H9 (cell line): ENCODE measurements around the gene RNF31. TPM values are rescaled to one million over a fixed set of nuclear protein-coding genes. Genes with fewer than 3 reads are reported as not detected.

Experiments used
- DNase-seq: peaks from one replicate; pipeline ENCODE4 v3.0.0-alpha.2; 2017
- H2AFZ ChIP-seq: one replicate; pipeline ENCODE4 v1.6.1; 2013; ENCODE audit warnings: mild to moderate bottlenecking, low read length, control low read depth, moderate library complexity
- H2AK5ac ChIP-seq: 2 replicates; pipeline ENCODE4 v1.6.1; 2013; ENCODE audit warnings: low read length, control low read depth, mixed read lengths; ENCODE audit not compliant: insufficient read length
- H2BK120ac ChIP-seq: one replicate; pipeline ENCODE4 v1.6.1; 2013; ENCODE audit warnings: low read depth, mild to moderate bottlenecking, low read length, control low read depth, inconsistent platforms; ENCODE audit not compliant: poor library complexity, severe bottlenecking
- H2BK12ac ChIP-seq: 2 replicates; pipeline ENCODE4 v1.6.1; 2013; ENCODE audit warnings: low read length, control low read depth, mixed read lengths, low read depth; ENCODE audit not compliant: insufficient read length
- H2BK15ac ChIP-seq: 2 replicates; pipeline ENCODE4 v1.6.1; 2013; ENCODE audit warnings: low read depth, low read length, control low read depth
- H2BK20ac ChIP-seq: one replicate; pipeline ENCODE4 v1.6.1; 2013; ENCODE audit warnings: low read depth, mild to moderate bottlenecking, low read length, control low read depth, inconsistent platforms; ENCODE audit not compliant: poor library complexity, severe bottlenecking
- H2BK5ac ChIP-seq: 2 replicates; pipeline ENCODE4 v1.6.1; 2013; ENCODE audit warnings: low read length, control low read depth, mixed read lengths; ENCODE audit not compliant: insufficient read length
- H3K14ac ChIP-seq: 2 replicates; pipeline ENCODE4 v1.6.1; 2013; ENCODE audit warnings: low read length, control low read depth; ENCODE audit not compliant: insufficient read depth
- H3K18ac ChIP-seq: 2 replicates; pipeline ENCODE4 v1.6.1; 2013; ENCODE audit warnings: low read depth, mild to moderate bottlenecking, mixed read lengths, low read length, control low read depth; ENCODE audit not compliant: insufficient read length
- H3K23ac ChIP-seq: 2 replicates; pipeline ENCODE4 v1.6.1; 2013; ENCODE audit warnings: low read length, control low read depth, mixed read lengths, low read depth; ENCODE audit not compliant: insufficient read length
- H3K23me2 ChIP-seq: 2 replicates; pipeline ENCODE4 v1.6.1; 2013; ENCODE audit warnings: low read depth, mild to moderate bottlenecking, mixed read lengths, low read length, control low read depth; ENCODE audit not compliant: insufficient read length, poor library complexity, severe bottlenecking
- H3K27ac ChIP-seq: 2 replicates; pipeline ENCODE4 v1.5.1; 2013; ENCODE audit warnings: low read length, control low read depth, mixed read lengths, low read depth; ENCODE audit not compliant: insufficient read length
- H3K27me3 ChIP-seq: 2 replicates; pipeline ENCODE4 v1.6.1; 2013; ENCODE audit warnings: low read length, control low read depth, inconsistent platforms; ENCODE audit not compliant: insufficient read depth
- H3K4ac ChIP-seq: 2 replicates; pipeline ENCODE4 v1.6.1; 2013; ENCODE audit warnings: low read depth, mild to moderate bottlenecking, control low read depth, inconsistent platforms, low read length, moderate library complexity
- H3K4me1 ChIP-seq: 2 replicates; pipeline ENCODE4 v1.6.1; 2013; ENCODE audit warnings: low read length, control low read depth, inconsistent platforms; ENCODE audit not compliant: insufficient read depth
- H3K4me2 ChIP-seq: 2 replicates; pipeline ENCODE4 v1.6.1; 2013; ENCODE audit warnings: low read length, control low read depth, mixed read lengths; ENCODE audit not compliant: insufficient read length, insufficient read depth
- H3K56ac ChIP-seq: 2 replicates; pipeline ENCODE4 v1.6.1; 2013; ENCODE audit warnings: low read depth, mild to moderate bottlenecking, mixed read lengths, low read length, control low read depth; ENCODE audit not compliant: insufficient read length
- H3K79me1 ChIP-seq: 2 replicates; pipeline ENCODE4 v1.6.1; 2013; ENCODE audit warnings: low read depth, mild to moderate bottlenecking, moderate library complexity, low read length, control low read depth, inconsistent platforms; ENCODE audit not compliant: insufficient read depth, poor library complexity, severe bottlenecking
- H3K79me2 ChIP-seq: 2 replicates; pipeline ENCODE4 v1.6.1; 2013; ENCODE audit warnings: low read length, control low read depth, inconsistent platforms; ENCODE audit not compliant: insufficient read depth
- H3K9ac ChIP-seq: 2 replicates; pipeline ENCODE4 v1.6.1; 2013; ENCODE audit warnings: low read length, control low read depth, mixed read lengths; ENCODE audit not compliant: insufficient read length; ENCODE audit errors: extremely low read depth
- H3K9me3 ChIP-seq: one replicate; pipeline ENCODE4 v1.6.1; 2013; ENCODE audit warnings: low read depth, low read length, inconsistent platforms; ENCODE audit not compliant: control insufficient read depth
- H3T11ph ChIP-seq: one replicate; pipeline ENCODE4 v1.6.1; 2013; ENCODE audit warnings: mild to moderate bottlenecking, low read length, control low read depth, inconsistent platforms
- H4K20me1 ChIP-seq: one replicate; pipeline ENCODE4 v1.6.1; 2013; ENCODE audit not compliant: control insufficient read depth, insufficient read length, insufficient read depth
- H4K5ac ChIP-seq: 2 replicates; pipeline ENCODE4 v1.6.1; 2013; ENCODE audit warnings: low read depth, mild to moderate bottlenecking, mixed read lengths, low read length, control low read depth; ENCODE audit not compliant: insufficient read length
- H4K8ac ChIP-seq: replicated peaks from 2 replicates; pipeline ENCODE4 v1.6.1; 2013; ENCODE audit warnings: low read length, control low read depth, mixed read lengths, low read depth; ENCODE audit not compliant: insufficient read length
- H4K91ac ChIP-seq: 2 replicates; pipeline ENCODE4 v1.6.1; 2013; ENCODE audit warnings: low read depth, mild to moderate bottlenecking, moderate library complexity, mixed read lengths, low read length, control low read depth; ENCODE audit not compliant: insufficient read length
- H3K27ac Mint-ChIP-seq, 3 experiments: 2 replicates in 2 of 3; 3 replicates in 1 of 3; pipeline ENCODE4 v1.8.0; 2020 to 2021; ENCODE audit warnings: mixed read lengths in 3 of 3, mild to moderate bottlenecking in 1 of 3, moderate library complexity in 1 of 3
- H3K27me3 Mint-ChIP-seq: 2 replicates; pipeline ENCODE4 v1.8.0; 2021; ENCODE audit warnings: low read depth, mild to moderate bottlenecking, moderate library complexity, mixed read lengths
- H3K36me3 Mint-ChIP-seq, 3 experiments: 2 replicates in 2 of 3; 3 replicates in 1 of 3; pipeline ENCODE4 v1.8.0; 2020 to 2021; ENCODE audit warnings: low read depth in 3 of 3, mixed read lengths in 3 of 3; ENCODE audit not compliant: insufficient read depth in 1 of 3
- H3K4me1 Mint-ChIP-seq, 2 experiments: 2 replicates each; pipeline ENCODE4 v1.8.0; 2020; ENCODE audit warnings: mixed read lengths in 2 of 2
- H3K4me3 Mint-ChIP-seq, 2 experiments: 2 replicates in 1 of 2; 3 replicates in 1 of 2; pipeline ENCODE4 v1.8.0; 2020 to 2021; ENCODE audit warnings: mild to moderate bottlenecking in 2 of 2, mixed read lengths in 2 of 2, moderate library complexity in 1 of 2
- H3K9me3 Mint-ChIP-seq, 2 experiments: 2 replicates in 1 of 2; 3 replicates in 1 of 2; pipeline ENCODE4 v1.8.0; 2020; ENCODE audit warnings: mild to moderate bottlenecking in 2 of 2, mixed read lengths in 2 of 2, moderate library complexity in 1 of 2
- CTCF ChIP-seq: fragments of 200-600 bp; sonication (generic); conservative IDR thresholded peaks from 3 replicates; pipeline ENCODE4 v1.8.0; 2021; ENCODE audit warnings: antibody characterized with exemption, mild to moderate bottlenecking
- WGBS: extraction: QIAGEN DNeasy Blood & Tissue Kit; methylation state at CpG from one replicate; pipeline ENCODE4 v1.1.7; 2013; ENCODE audit warnings: missing lambda C conversion rate, low lambda C conversion rate, mixed read lengths; ENCODE audit not compliant: insufficient read length; ENCODE audit errors: extremely low coverage; 5-methylcytosine and 5-hydroxymethylcytosine counted together
- total RNA-seq: library from RNA; stranded (reverse); gene quantifications from 2 replicates; pipeline ENCODE4 v1.2.1, GENCODE V29; 2021

Gene RNF31
- total RNA-seq, 1 experiment from 2014 or later, result 87.3 TPM

- Histone ChIP-seq H2BK120ac (no peak overlapping the region), H2AFZ (no peak overlapping the region), H3K9ac (peak overlapping the region; percentile 69), H3K23me2 (peaks cover 8% of the 10 kb centered on the region), H3K23ac (no peak overlapping the region), H2AK5ac (no peak overlapping the region), H3K79me2 (no peaks in the 10 kb centered on the region), H3K4ac (no peak overlapping the region), H4K5ac (no peak overlapping the region), H3K9me3 (peaks cover under 1% of the 10 kb centered on the region), H2BK5ac (no peak overlapping the region), H4K20me1 (no peaks in the 10 kb centered on the region), H3K27me3 (no peaks in the 10 kb centered on the region), H2BK20ac (no peak overlapping the region), H3K27ac (no peak overlapping the region), H3K79me1 (no peaks in the 10 kb centered on the region), H3K4me1 (no peaks in the 10 kb centered on the region), H3K56ac (no peak overlapping the region), H3K14ac (peak overlapping the region; percentile 27), H2BK12ac (no peak overlapping the region), H4K91ac (no peak overlapping the region), H2BK15ac (no peak overlapping the region), H4K8ac (no peak overlapping the region), H3T11ph (no peak overlapping the region), H3K4me2 (peak overlapping the region; percentile 71), H3K18ac (no peak overlapping the region)
- Mint-ChIP-seq H3K36me3 (peaks cover 22 to 55% (median 52%) of the 10 kb centered on the region in 3 experiments), H3K27me3 (no peaks in the 10 kb centered on the region), H3K27ac (peak overlapping the region; percentile 95 to 98 (median 96)), H3K4me3 (peak overlapping the region; percentile 92 to 98), H3K9me3 (peaks cover 3 to 4% of the 10 kb centered on the region in 2 experiments; a peak in 4 of 5 replicates), H3K4me1 (peaks cover 26% of the 10 kb centered on the region in 2 experiments)
- no peak for DNase-seq
- no CpG with 5 or more reads among the region's 33 CpGs for WGBS
- no peak for TF ChIP-seq CTCF
Observed at GRCh38 chr14:24196071-24197055, 49.1 kb downstream of the RNF31 start.
